ENCODE data around the gene TTBK1.

TTBK1 gene

GRCh38 chr6:43285832-43286231, 42.6 kb downstream of the TTBK1 start:
- no peak for DNase-seq

- DNase-seq, result no peak
Measured at GRCh38 chr6:43286456-43286979, 43.2 kb downstream of the TTBK1 start.

GRCh38 chr6:43286980-43287716, 43.9 kb downstream of the TTBK1 start:
- peak in 19 of 56 donors; percentile 7 to 63 (median 26) for DNase-seq

- DNase-seq, result no peak
Measured at GRCh38 chr6:43287717-43288679, 44.7 kb downstream of the TTBK1 start.

- no peak for DNase-seq
Measured at GRCh38 chr6:43290339-43290904, 47.1 kb downstream of the TTBK1 start.

GRCh38 chr6:43290905-43291355, 47.6 kb downstream of the TTBK1 start:
- DNase-seq, result no peak

GRCh38 chr6:43291708-43292107, 48.4 kb downstream of the TTBK1 start:
- DNase-seq, result no peak

GRCh38 chr6:43292341-43292740, 49.1 kb downstream of the TTBK1 start:
- DNase-seq, result no peak

GRCh38 chr6:43292763-43293318, 49.6 kb downstream of the TTBK1 start:
- no peak for DNase-seq

GRCh38 chr6:43293698-43294097, 50.4 kb downstream of the TTBK1 start:
- no peak for DNase-seq

GRCh38 chr6:43294536-43294935, 51.3 kb downstream of the TTBK1 start:
- no peak for DNase-seq

GRCh38 chr6:43295456-43295855, 52.2 kb downstream of the TTBK1 start:
- DNase-seq, result no peak

- DNase-seq, result no peak
Measured at GRCh38 chr6:43296780-43297497, 53.7 kb downstream of the TTBK1 start.

GRCh38 chr6:43297644-43298564, 54.6 kb downstream of the TTBK1 start, which contains the start of gene SLC22A7:
Gene SLC22A7 (plus strand): TSS chr6:43298260. CDS start chr6:43298359, 99 bp downstream.
- DNase-seq, result peak in 2 of 56 donors; percentile 11 to 23

GRCh38 chr6:43298565-43299337, 55.5 kb downstream of the TTBK1 start:
- no peak for DNase-seq

GRCh38 chr6:43299338-43300293, 56.3 kb downstream of the TTBK1 start:
- DNase-seq, result no peak

Data from nucleus accumbens (tissue), 56 donors.